OCI-LY3 (cell line): ENCODE results near the gene MDM4.

Experiments used
- EZH2phosphoT487 ChIP-seq: fragments of 200-600 bp; shearing (Covaris generic); IDR thresholded peaks from 2 replicates; pipeline ENCODE4 v1.6.1; 2018; ENCODE audit warnings: antibody characterized with exemption, mixed run types, low read depth
- TF ChIP-seq, protein P1 (sequence below): fragments of 200-600, 300-600 bp; sonication (generic); IDR thresholded peaks from 2 replicates; pipeline ENCODE4 v1.5.1; 2014; ENCODE audit warnings: antibody characterized with exemption, low read length, low read depth

- TF ChIP-seq, protein P1, sequence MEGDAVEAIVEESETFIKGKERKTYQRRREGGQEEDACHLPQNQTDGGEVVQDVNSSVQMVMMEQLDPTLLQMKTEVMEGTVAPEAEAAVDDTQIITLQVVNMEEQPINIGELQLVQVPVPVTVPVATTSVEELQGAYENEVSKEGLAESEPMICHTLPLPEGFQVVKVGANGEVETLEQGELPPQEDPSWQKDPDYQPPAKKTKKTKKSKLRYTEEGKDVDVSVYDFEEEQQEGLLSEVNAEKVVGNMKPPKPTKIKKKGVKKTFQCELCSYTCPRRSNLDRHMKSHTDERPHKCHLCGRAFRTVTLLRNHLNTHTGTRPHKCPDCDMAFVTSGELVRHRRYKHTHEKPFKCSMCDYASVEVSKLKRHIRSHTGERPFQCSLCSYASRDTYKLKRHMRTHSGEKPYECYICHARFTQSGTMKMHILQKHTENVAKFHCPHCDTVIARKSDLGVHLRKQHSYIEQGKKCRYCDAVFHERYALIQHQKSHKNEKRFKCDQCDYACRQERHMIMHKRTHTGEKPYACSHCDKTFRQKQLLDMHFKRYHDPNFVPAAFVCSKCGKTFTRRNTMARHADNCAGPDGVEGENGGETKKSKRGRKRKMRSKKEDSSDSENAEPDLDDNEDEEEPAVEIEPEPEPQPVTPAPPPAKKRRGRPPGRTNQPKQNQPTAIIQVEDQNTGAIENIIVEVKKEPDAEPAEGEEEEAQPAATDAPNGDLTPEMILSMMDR, result no peak
- no peak for TF ChIP-seq EZH2phosphoT487
Measured at GRCh38 chr1:204545881-204546280, 29.7 kb downstream of the MDM4 start.
